Neural progenitor cell (in vitro differentiated cells): Measurements from ENCODE around the gene ASRGL1.

ENCODE experiments used
- EZH2 ChIP-seq: fragments of 200-600 bp; sonication (generic); IDR thresholded peaks from 2 replicates; pipeline ENCODE4 v1.6.1; 2017; ENCODE audit warnings: antibody characterized with exemption, mild to moderate bottlenecking, moderate library complexity
- EZH2phosphoT487 ChIP-seq: fragments of 200-600 bp; sonication (generic); IDR thresholded peaks from 2 replicates; pipeline ENCODE4 v1.6.1; 2017; ENCODE audit warnings: antibody characterized with exemption
- TF ChIP-seq, protein P1 (sequence below): fragments of 200-600 bp; sonication (generic); IDR thresholded peaks from 2 replicates; pipeline ENCODE4 v1.5.1; 2017; ENCODE audit warnings: antibody characterized with exemption, mild to moderate bottlenecking

DNA sequence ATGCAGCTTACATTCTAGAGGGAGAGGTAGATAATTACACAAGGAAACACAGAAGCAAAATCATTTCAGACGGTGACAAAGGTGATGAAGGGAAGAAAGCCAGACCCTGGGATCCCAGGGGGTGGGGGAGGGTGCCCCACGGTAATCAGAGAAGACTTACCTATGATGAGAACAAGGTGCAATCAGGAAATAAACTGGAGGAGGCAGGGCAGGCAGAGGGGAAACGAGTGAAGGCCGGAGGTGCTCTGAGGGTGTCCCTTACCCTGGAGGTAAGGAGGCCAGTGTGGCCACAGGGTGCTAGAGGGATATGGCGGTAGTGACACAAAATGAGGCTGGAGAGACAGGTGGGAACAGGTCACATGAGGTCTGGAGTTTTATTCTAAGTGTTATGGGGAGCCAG is 67.7 kb downstream of the ASRGL1 start:
- TF ChIP-seq, protein P1, sequence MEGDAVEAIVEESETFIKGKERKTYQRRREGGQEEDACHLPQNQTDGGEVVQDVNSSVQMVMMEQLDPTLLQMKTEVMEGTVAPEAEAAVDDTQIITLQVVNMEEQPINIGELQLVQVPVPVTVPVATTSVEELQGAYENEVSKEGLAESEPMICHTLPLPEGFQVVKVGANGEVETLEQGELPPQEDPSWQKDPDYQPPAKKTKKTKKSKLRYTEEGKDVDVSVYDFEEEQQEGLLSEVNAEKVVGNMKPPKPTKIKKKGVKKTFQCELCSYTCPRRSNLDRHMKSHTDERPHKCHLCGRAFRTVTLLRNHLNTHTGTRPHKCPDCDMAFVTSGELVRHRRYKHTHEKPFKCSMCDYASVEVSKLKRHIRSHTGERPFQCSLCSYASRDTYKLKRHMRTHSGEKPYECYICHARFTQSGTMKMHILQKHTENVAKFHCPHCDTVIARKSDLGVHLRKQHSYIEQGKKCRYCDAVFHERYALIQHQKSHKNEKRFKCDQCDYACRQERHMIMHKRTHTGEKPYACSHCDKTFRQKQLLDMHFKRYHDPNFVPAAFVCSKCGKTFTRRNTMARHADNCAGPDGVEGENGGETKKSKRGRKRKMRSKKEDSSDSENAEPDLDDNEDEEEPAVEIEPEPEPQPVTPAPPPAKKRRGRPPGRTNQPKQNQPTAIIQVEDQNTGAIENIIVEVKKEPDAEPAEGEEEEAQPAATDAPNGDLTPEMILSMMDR, result no peak
- TF ChIP-seq EZH2 (no peak), EZH2phosphoT487 (no peak)
